GM21786 (cell line): ENCODE results near the gene RNF113B.

ENCODE experiments used
- ATAC-seq: cut with Tn5 transposase; IDR thresholded peaks from one replicate; pipeline ENCODE4 v1.9.1; 2021; ENCODE audit not compliant: unreplicated experiment

Gene RNF113B

GRCh38 chr13:98142380-98143156, 34.5 kb downstream of the RNF113B start, which contains the start of gene FARP1:
TSS of gene FARP1 (plus strand) at chr13:98143094. CDS start at chr13:98213243, 70,149 bp downstream.
- ATAC-seq: peak; percentile 74

- peak; percentile 9 for ATAC-seq
Observed at GRCh38 chr13:98141509-98142379, 35.3 kb downstream of the RNF113B start.

GRCh38 chr13:98141091-98141490, 36.0 kb downstream of the RNF113B start:
- no peak for ATAC-seq

- ATAC-seq: no peak
Observed at GRCh38 chr13:98134901-98135300, 42.2 kb downstream of the RNF113B start.

- ATAC-seq: peak; percentile 98
Observed at GRCh38 chr13:98133946-98134345, 43.1 kb downstream of the RNF113B start.

GRCh38 chr13:98129059-98129746, 47.9 kb downstream of the RNF113B start:
- ATAC-seq: no peak
